Activated naive CD4-positive, alpha-beta T cell treated with anti-CD3 and anti-CD28 coated beads, Interleukin-2, amount 50 U/mL, for 72 hours (primary cell): ENCODE data around the gene POLR1E. TPM values are rescaled to one million over a fixed set of nuclear protein-coding genes. Genes with fewer than 3 reads are reported as not detected.
A peak's percentile ranks its signal among the peaks of the same experiment; 100 is the strongest.

Source experiments
- ATAC-seq, 2 donors: fragments of 150-1000 bp; cut with Tn5 transposase; 2 replicates each; pipeline ENCODE4 v1.10.0; 2021; ENCODE audit warnings: mild to moderate bottlenecking in 2 of 2, moderate library complexity in 2 of 2
- DNase-seq, 2 donors: peaks; one replicate each; pipeline ENCODE4 v3.0.0; 2021 to 2022; ENCODE audit warnings: low spot score in 2 of 2
- H3K27ac Mint-ChIP-seq, 2 donors: one replicate each; pipeline ENCODE4 v1.8.0; 2022; ENCODE audit warnings: mild to moderate bottlenecking in 2 of 2, mixed read lengths in 2 of 2
- H3K36me3 Mint-ChIP-seq, 2 donors: one replicate each; pipeline ENCODE4 v1.8.0; 2022; ENCODE audit warnings: mixed read lengths in 2 of 2
- H3K9me3 Mint-ChIP-seq, 2 donors: one replicate each; pipeline ENCODE4 v1.8.0; 2022; ENCODE audit warnings: mixed read lengths in 2 of 2
- total RNA-seq, 2 donors: library from RNA; stranded (reverse); gene quantifications; one replicate each; pipeline ENCODE4 v1.2.3, GENCODE V29; 2022

Gene POLR1E, protein sequence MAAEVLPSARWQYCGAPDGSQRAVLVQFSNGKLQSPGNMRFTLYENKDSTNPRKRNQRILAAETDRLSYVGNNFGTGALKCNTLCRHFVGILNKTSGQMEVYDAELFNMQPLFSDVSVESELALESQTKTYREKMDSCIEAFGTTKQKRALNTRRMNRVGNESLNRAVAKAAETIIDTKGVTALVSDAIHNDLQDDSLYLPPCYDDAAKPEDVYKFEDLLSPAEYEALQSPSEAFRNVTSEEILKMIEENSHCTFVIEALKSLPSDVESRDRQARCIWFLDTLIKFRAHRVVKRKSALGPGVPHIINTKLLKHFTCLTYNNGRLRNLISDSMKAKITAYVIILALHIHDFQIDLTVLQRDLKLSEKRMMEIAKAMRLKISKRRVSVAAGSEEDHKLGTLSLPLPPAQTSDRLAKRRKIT
- total RNA-seq = 10 to 100 TPM; 60.3 to 66.6 TPM

DNA sequence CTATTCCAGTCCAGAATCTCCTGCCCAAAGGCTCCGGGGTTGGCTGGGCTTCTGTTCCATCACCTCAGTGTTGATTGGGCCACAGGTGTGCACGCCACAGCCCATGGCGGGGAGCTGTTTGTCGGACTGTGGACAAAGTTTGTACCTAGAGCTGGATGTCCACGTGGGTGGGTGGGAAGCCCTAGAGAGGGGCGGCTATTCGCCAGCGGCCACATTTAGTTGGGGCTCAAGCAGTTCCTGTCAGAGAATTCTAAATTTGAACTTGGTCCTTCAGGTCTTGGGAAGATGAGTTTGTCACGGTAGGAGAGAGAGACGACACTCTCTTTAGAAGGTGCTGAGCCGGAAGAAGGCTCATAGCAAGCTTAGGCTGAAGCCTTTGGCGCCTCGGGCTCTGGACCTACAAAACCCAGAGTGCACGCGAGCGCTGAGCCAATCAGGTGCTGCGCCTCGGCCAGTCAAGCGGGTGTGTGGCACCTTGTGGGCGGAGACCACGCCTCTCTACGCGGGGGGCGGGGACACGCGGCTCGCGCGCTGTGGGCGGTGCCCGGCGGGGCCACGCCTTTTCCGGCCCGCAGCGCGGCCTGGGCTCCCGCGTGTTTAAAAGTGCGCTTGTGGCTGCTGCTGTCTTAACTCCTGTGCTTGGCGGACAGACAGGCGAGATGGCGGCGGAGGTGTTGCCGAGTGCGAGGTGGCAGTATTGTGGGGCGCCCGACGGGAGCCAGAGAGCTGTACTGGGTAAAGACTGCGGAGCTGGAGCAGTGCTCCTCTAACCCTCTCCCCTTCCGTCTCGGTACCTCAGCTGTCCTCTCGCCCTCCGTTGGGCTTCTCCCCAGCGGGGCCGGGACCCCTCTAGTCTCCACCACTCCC is at the start of gene POLR1E:
TSS of gene POLR1E (plus strand) at position 560 of the 867 bp plus-strand sequence. CDS start at position 660, 100 bp downstream.
- peak; percentile 97 to 98 for DNase-seq
- Mint-ChIP-seq H3K9me3 (peaks cover 0 to 4% of the 10 kb centered on the region in 2 donors), H3K27ac (peak within 1 kb of the TSS; percentile 92 to 95), H3K36me3 (peaks cover 23 to 24% of the 10 kb centered on the region in 2 donors)
- ATAC-seq = peak; percentile 96 to 98

DNA sequence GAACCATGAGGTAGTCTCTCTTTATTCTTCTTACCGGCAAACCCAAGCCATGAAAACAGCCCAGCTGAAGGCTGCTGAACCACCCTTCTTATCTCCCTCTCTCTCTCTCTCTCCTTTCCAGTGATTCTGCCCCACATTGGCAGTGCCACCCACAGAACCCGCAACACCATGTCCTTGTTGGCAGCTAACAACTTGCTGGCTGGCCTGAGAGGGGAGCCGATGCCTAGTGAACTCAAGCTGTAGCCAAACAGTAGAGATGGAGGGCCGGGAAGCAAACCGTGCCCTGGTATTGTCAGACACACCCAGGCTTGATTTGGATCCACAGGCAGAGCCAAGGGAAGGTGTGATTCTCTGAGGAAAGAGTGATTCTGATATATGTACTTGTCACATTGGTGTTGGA is 49.2 kb upstream of the POLR1E start:
- ATAC-seq (no peak), DNase-seq (no peak)
- Mint-ChIP-seq H3K27ac (peak overlapping the region in 1 of 2 donors; percentile 50), H3K36me3 (peaks cover under 1 to 3% of the 10 kb centered on the region in 2 donors), H3K9me3 (no peaks in the 10 kb centered on the region)

DNA sequence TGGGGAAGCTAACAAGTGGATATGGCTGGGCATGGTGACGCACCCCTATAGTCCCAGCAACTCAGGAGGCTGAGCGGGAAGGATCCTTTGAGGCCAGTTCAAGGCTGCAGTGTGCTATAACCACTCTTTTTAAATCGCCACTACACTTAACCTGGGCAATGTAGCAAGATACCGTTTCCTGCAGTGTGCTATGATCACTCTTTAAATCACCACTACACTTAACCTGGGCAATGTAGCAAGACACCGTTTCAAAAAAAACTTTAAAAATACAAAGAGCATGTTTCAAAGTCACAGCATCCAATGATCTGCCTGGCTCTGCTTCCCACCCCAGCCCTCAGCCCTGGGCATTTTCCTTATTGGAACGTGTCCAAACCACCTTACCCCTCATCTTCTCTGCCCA is 48.7 kb upstream of the POLR1E start:
- no peak for DNase-seq
- no peaks in the 10 kb centered on the region for H3K9me3 Mint-ChIP-seq
- peak overlapping the region in 1 of 2 donors; percentile 14 for H3K27ac Mint-ChIP-seq
- H3K36me3 Mint-ChIP-seq = peaks cover 5% of the 10 kb centered on the region in 2 donors
- ATAC-seq = no peak

DNA sequence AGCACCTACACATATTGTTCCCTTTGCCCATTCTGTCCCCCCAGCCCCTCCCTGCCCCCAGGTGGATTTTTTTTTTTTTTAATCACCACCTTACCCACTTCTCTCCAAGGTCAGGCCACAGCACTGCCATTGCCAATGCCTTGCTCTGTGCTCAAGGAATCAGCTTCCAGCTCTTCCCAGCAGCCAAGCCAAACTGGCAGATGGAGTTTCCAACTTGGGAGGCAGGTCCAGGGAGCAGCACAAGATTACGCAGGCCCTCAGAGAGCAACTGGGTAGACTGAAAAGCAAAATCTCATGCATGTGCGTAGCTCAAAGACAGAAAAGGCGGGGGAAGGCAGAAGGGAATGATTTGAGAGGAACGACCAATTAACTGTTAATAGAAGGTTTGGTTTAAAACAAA is 48.1 kb upstream of the POLR1E start:
- ATAC-seq (no peak), DNase-seq (no peak)
- Mint-ChIP-seq H3K9me3 (no peaks in the 10 kb centered on the region), H3K36me3 (peaks cover 5 to 9% of the 10 kb centered on the region in 2 donors), H3K27ac (peak overlapping the region in 1 of 2 donors; percentile 90)

DNA sequence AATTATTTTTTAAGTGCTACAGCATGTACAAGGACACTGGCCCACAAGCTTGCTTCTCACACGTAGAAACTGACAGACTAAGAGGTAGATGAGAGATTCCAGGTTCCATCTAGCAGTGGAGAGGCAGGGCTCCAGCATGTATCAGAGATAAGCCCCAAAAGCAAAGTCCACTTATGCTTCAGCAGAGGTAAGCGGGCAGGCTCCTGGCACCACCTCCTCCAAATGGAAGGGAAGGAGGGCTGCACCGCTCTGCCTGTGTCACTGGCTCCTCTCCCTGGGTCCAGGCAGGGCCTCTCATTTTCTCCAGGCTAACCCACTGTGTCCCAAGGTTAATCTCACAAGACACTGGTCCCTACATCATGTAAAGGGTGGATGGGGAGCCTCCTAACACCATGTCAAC is 47.4 kb upstream of the POLR1E start:
- H3K36me3 Mint-ChIP-seq = peaks cover 5 to 9% of the 10 kb centered on the region in 2 donors
- no peaks in the 10 kb centered on the region for H3K9me3 Mint-ChIP-seq
- no peak overlapping the region for H3K27ac Mint-ChIP-seq
- DNase-seq (no peak), ATAC-seq (no peak)

DNA sequence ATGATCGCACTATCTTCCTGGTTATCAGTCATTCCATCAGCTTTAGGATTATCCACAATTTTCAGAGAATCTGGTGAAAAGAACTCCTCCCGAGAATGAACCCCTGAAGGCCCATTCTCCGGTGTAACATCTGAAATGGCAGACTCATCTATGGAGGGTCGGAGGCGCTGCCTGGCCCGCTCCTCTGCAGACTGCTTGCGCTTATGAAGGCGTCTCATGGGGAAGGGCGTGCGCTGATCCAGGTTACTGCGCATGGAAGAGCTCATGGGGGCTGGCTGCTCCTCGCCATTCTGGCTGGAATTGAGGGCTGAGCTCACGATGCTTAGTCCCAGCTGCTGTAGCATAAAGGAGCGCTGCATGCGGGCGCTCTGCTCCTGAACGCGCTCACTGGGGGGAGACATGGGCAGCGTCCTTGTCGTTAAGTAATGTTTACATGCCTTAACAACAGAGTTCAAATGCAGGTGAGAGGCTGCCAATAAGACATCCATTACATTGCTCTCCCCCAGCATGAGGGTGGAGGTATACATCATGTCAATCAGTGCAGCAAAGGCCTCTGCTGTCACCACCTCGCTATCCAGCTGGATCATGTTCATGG is 43.9 kb upstream of the POLR1E start:
- Mint-ChIP-seq H3K9me3 (no peaks in the 10 kb centered on the region), H3K36me3 (peaks cover 5 to 9% of the 10 kb centered on the region in 2 donors), H3K27ac (peak overlapping the region in 1 of 2 donors; percentile 62)
- no peak for ATAC-seq
- DNase-seq = no peak

DNA sequence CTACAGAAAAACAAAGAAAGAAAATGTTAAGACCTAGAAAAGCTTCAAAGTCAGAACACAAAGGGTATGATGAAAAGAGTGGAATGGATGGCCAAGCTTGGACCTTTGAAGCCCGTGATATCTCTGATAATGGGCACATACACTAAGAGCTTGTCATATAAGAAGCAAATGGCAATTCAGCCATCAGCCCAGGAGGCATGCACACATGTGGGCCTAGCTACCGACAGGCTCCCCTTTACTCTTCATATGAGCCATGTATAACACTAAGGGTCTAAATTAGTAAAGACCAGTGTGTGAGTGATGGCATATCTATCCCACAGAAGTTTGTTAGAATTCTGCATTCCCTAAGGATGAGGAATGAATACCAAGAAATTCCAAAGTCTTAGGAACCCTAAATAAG is 43.2 kb upstream of the POLR1E start:
- Mint-ChIP-seq H3K9me3 (no peaks in the 10 kb centered on the region), H3K27ac (no peak overlapping the region), H3K36me3 (peaks cover 5 to 9% of the 10 kb centered on the region in 2 donors)
- ATAC-seq (no peak), DNase-seq (no peak)

DNA sequence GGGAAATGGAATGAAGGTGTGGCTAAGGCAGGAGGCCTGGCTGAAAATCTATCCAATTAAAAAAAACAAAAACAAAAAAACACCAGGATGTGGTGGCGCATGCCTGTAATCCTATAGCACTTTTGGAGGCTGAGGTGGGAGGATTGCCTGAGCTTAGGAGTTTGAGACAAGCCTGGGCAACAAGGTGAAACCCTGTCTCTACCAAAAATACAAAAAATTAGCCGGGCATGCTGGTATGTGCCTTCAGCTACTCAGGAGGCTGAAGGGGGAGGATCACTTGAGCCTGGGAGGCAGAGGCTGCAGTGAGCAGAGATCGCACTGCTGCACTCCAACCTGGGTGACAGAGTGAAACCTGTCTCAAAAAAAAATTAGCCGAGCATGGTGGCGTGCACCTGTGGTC is 42.2 kb upstream of the POLR1E start:
- no peak for ATAC-seq
- Mint-ChIP-seq H3K36me3 (peaks cover 5 to 14% of the 10 kb centered on the region in 2 donors), H3K9me3 (no peaks in the 10 kb centered on the region), H3K27ac (peak overlapping the region in 1 of 2 donors; percentile 50)
- DNase-seq = no peak

DNA sequence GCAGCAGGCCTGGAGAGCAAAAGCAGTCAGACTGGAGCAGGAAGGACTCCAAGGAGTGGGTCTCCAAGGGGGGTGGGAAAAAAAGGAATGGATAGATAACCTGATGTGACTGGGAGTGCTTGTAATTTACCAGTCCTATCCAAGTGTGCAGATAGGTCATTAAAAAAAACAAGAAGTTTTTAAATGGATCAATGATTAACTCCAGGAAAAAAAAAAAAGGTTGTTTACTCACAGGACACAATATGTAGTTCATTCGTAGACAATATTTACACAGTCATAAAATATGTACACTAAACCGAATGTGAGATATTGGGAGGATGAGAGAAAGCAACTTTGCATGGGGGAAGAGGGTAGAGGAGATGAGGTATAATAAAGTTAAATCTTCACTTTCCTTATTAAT is 40.9 kb upstream of the POLR1E start:
- Mint-ChIP-seq H3K9me3 (no peaks in the 10 kb centered on the region), H3K27ac (peak overlapping the region; percentile 45 to 49), H3K36me3 (peaks cover 5 to 19% of the 10 kb centered on the region in 2 donors)
- no peak for ATAC-seq
- DNase-seq = no peak

DNA sequence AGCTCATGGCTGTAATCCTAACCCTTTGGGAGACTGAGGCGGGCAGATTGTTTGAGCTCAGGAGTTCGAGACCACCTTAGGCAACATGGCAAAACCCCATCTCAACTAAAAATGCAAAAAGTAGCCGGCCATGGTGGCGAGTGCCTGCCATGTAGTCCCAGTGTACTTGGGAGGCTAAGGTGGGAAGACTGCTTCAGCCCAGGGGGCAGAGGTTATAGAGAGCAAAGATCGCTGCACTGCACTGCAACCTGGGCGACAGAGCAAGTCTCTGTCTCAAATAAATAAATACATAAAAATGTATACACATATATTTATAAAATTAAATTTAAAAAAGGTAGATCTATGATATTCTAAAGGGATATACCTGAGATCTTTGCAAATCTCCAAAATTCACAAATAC is 39.9 kb upstream of the POLR1E start:
- H3K9me3 Mint-ChIP-seq = no peaks in the 10 kb centered on the region
- peaks cover 5 to 23% of the 10 kb centered on the region in 2 donors for H3K36me3 Mint-ChIP-seq
- H3K27ac Mint-ChIP-seq = no peak overlapping the region
- ATAC-seq (no peak), DNase-seq (no peak)

DNA sequence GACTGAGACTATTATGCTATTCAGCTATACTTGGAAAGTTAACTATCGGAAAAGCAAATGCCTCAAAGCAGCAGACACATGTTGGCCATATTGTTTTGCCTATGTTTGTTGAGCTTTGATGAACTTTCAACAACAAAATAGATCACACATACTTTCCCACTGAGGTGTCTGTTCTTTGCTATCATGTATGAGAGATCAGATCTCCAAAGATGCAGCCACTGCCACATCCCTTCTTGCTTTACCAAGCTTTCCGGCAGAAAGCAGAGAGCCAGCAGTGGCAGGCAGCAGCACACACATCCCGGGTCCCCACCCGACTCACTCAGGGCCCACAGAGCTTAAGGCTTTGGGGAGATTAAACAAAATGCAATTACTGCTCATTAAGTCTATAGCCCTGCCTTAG is 39.3 kb upstream of the POLR1E start:
- no peak for DNase-seq
- peak overlapping the region in 1 of 2 donors; percentile 7 for H3K27ac Mint-ChIP-seq
- peaks cover 3 to 23% of the 10 kb centered on the region in 2 donors for H3K36me3 Mint-ChIP-seq
- ATAC-seq = no peak
- H3K9me3 Mint-ChIP-seq = no peaks in the 10 kb centered on the region

DNA sequence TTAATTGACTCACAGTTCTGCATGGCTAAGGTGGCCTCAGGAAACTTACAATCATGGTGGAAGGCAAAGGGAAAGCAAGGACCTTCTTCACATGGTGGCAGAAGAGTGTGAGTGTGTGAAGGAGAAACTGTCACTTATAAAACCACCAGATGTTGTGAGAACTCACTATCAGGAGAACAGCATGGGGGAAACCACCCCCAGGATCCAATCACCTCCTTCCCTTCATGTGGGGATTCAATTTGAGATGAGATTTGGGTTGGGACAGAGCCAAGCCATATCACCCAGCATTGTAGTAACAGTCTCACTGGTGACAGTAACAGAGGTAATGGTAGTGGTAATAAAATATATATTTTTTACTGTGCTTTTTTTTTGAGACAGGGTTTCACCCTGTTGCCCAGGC is 38.6 kb upstream of the POLR1E start:
- H3K9me3 Mint-ChIP-seq = no peaks in the 10 kb centered on the region
- ATAC-seq (peak in 1 of 2 donors; percentile 29), DNase-seq (no peak)
- peaks cover 0 to 17% of the 10 kb centered on the region in 2 donors for H3K36me3 Mint-ChIP-seq
- H3K27ac Mint-ChIP-seq = peak overlapping the region in 1 of 2 donors; percentile 7

DNA sequence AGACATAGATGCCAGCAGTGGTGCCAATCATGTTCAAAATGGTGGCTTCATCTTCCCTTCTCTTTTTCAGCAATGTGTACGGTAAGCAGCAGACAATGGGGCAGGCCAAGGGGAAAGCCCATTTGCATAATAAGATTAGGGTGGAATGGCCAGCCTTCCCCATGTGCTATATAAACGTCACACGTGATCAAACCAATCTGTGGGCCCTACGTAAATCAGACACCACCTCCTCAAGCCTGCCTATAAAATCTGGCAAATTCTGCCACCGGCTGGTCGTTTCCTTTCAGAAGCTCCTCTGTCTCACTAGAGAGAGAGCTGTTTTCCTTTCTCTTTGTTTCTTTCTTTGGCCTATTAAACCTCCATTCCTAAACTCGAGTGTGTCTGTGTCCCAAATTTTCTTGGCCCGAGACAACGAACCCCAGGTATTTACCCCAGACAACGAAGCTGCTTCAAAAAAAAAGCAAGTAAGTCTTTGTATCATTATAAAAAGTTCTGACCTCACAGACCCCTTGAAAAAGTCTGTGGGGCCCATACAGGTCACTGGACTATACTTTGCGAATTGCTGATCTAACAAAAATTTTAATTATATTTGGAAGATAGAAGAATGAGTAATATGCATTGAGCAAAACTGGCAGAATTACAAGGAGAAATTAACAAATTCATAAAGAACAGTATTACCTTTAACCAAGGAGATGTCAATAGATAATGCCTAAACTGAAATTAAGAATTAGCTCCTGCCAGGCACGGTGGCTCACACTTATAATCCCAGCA is 35.7 kb upstream of the POLR1E start:
- no peak for ATAC-seq
- no peaks in the 10 kb centered on the region for H3K9me3 Mint-ChIP-seq
- H3K36me3 Mint-ChIP-seq = peaks cover 0 to 14% of the 10 kb centered on the region in 2 donors
- no peak overlapping the region for H3K27ac Mint-ChIP-seq
- no peak for DNase-seq

DNA sequence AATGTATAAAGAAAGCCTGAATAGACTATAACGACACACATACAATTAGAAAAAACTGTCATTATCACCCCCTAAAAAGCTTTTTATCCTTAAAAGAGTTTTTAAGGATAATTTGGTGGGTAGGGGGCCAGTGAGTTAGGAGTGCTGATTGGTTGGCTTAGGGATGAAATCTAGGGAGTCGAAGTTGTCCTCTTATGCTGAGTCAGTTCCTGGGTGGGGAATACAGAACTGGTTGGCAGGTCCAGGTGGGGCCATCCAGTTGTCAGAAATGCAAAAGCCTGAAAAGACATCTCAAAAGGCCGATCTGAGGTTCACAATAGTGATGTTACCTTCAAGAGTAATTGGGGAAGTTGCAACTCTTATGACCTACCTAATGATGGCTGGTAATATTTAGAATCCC is 34.1 kb upstream of the POLR1E start:
- ATAC-seq = no peak

DNA sequence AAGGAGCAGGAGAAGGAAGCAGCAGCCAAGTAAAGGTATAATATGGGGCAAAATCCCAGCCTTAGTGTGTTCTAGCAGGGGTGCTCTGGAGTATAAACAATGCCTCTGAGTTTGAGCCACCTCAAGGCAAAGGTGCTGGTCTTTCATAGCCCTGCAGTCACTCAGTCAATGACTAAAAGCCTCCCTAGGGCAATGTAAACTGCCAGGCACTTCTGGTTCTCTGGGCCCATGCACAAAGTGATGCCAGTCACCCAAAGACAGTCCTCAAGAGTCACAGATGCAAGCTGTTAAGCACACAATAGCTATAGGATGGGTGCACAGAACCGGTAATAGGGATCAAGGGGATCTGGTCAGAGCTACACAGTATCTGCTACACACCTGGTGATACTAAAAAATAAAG is 33.1 kb upstream of the POLR1E start:
- no peak for ATAC-seq
- no peak overlapping the region for H3K27ac Mint-ChIP-seq
- DNase-seq = no peak
- H3K36me3 Mint-ChIP-seq = peaks cover 0 to 14% of the 10 kb centered on the region in 2 donors
- no peaks in the 10 kb centered on the region for H3K9me3 Mint-ChIP-seq

More for the DNA sequence above, 34.1 kb upstream of the POLR1E start:
- no peak for DNase-seq
- peaks cover 0 to 14% of the 10 kb centered on the region in 2 donors for H3K36me3 Mint-ChIP-seq
- no peak overlapping the region for H3K27ac Mint-ChIP-seq
- H3K9me3 Mint-ChIP-seq = no peaks in the 10 kb centered on the region

DNA sequence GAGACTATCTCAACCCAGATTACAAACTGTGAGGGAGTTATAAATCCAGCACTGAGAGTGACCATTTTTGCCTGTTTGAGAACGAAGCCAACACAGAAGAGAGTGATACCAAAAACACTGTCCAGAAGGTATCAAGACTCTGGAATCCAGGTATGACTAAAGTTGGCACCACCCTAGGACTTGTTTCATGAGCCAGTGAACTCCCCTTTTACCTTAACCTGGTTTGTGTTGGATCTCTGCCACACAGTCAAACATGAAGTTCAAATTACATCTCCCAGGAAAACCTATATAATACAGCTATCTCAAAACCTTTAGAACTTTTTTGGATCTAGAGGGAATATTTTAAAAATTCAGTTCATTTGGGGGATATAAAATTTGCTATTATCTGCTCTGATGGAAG is 31.9 kb upstream of the POLR1E start:
- no peak overlapping the region for H3K27ac Mint-ChIP-seq
- peaks cover 0 to 8% of the 10 kb centered on the region in 2 donors for H3K36me3 Mint-ChIP-seq

More for the DNA sequence above, 31.9 kb upstream of the POLR1E start:
- DNase-seq = no peak
- H3K9me3 Mint-ChIP-seq = no peaks in the 10 kb centered on the region
- no peak for ATAC-seq
